ENCODE data around the gene PDCL2. TPM values are rescaled to one million over a fixed set of nuclear protein-coding genes. Genes with fewer than 3 reads are reported as not detected.

Gene PDCL2
- total and polyA plus RNA-seq, 9 of the 15 experiments (the other 6 are each of a cell fraction or from before 2014, with no cell fraction given) = 0.62 to 2.5 (median 1.2) TPM

GRCh38 chr4:55545641-55546505 is 46.2 kb downstream of the PDCL2 start (continued):
- TF ChIP-seq SOX6 (IDR thresholded peaks at IDR 0.05) = peak; percentile 57; the same call in 1 of the 2 replicates
- 0 out of 2 replicates have a peak, but pooled peaks have one; percentile 49 for TF ChIP-seq ATF6 (CRISPR knock-in tag; IDR thresholded peaks at IDR 0.05)
- no peak; the same call in 1 of the 2 replicates for TF ChIP-seq DPF2 (IDR thresholded peaks at IDR 0.05)
- TF ChIP-seq NR1H2 (CRISPR knock-in tag; IDR thresholded peaks at IDR 0.05) = no peak
- no peak for TF ChIP-seq THRB (CRISPR knock-in tag; conservative IDR thresholded peaks at IDR 0.05)
- no peak for TF ChIP-seq GABPB2 (CRISPR knock-in tag; conservative IDR thresholded peaks at IDR 0.05)
- TF ChIP-seq TEAD2 (tag; IDR thresholded peaks at IDR 0.05) = no peak
- TF ChIP-seq PKNOX1 (IDR thresholded peaks at IDR 0.05) = no peak
- TF ChIP-seq KLF10 (CRISPR knock-in tag; IDR thresholded peaks at IDR 0.05) = no peak
- TF ChIP-seq, protein P1, sequence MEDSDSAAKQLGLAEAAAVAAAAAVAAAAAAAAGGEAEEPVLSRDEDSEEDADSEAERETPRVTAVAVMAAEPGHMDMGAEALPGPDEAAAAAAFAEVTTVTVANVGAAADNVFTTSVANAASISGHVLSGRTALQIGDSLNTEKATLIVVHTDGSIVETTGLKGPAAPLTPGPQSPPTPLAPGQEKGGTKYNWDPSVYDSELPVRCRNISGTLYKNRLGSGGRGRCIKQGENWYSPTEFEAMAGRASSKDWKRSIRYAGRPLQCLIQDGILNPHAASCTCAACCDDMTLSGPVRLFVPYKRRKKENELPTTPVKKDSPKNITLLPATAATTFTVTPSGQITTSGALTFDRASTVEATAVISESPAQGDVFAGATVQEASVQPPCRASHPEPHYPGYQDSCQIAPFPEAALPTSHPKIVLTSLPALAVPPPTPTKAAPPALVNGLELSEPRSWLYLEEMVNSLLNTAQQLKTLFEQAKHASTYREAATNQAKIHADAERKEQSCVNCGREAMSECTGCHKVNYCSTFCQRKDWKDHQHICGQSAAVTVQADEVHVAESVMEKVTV (CRISPR knock-in tag; IDR thresholded peaks at IDR 0.05) = no peak
- TF ChIP-seq PYGO2 (tag; IDR thresholded peaks at IDR 0.05) = no peak
- TF ChIP-seq TCF3 (CRISPR knock-in tag; IDR thresholded peaks at IDR 0.05) = no peak
- TF ChIP-seq, protein P2, sequence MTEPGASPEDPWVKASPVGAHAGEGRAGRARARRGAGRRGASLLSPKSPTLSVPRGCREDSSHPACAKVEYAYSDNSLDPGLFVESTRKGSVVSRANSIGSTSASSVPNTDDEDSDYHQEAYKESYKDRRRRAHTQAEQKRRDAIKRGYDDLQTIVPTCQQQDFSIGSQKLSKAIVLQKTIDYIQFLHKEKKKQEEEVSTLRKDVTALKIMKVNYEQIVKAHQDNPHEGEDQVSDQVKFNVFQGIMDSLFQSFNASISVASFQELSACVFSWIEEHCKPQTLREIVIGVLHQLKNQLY (CRISPR knock-in tag; conservative IDR thresholded peaks at IDR 0.05) = no peak
- peak in 1 of 2 experiments; percentile 38; a peak in 1 of 4 replicates for TF ChIP-seq HDAC1 (IDR thresholded peaks at IDR 0.05)
- TF ChIP-seq THRAP3 (IDR thresholded peaks at IDR 0.05; ENCODE audit: borderline replicate concordance) = no peak
- TF ChIP-seq, protein P3, sequence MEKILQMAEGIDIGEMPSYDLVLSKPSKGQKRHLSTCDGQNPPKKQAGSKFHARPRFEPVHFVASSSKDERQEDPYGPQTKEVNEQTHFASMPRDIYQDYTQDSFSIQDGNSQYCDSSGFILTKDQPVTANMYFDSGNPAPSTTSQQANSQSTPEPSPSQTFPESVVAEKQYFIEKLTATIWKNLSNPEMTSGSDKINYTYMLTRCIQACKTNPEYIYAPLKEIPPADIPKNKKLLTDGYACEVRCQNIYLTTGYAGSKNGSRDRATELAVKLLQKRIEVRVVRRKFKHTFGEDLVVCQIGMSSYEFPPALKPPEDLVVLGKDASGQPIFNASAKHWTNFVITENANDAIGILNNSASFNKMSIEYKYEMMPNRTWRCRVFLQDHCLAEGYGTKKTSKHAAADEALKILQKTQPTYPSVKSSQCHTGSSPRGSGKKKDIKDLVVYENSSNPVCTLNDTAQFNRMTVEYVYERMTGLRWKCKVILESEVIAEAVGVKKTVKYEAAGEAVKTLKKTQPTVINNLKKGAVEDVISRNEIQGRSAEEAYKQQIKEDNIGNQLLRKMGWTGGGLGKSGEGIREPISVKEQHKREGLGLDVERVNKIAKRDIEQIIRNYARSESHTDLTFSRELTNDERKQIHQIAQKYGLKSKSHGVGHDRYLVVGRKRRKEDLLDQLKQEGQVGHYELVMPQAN (IDR thresholded peaks at IDR 0.05; ENCODE audit: borderline replicate concordance) = no peak
- no peak for TF ChIP-seq ZKSCAN3 (CRISPR knock-in tag; IDR thresholded peaks at IDR 0.05)
- no peak for TF ChIP-seq HLTF (IDR thresholded peaks at IDR 0.05)
- no peak for TF ChIP-seq ZNF354B (CRISPR knock-in tag; IDR thresholded peaks at IDR 0.05)

Data from K562 (cell line).